HCT116 (cell line): Measurements from ENCODE around the gene DPP10. TPM values are rescaled to one million over a fixed set of nuclear protein-coding genes. Genes with fewer than 3 reads are reported as not detected.

Source experiments
- ATAC-seq: fragments of 200-7000 bp; cut with Tn5 transposase; 2 replicates; pipeline ENCODE4 v1.9.1; 2020; ENCODE audit warnings: mild to moderate bottlenecking, moderate library complexity
- BruUV-seq: library from RNA; stranded (reverse); fragments of 400-500 nt; replicated peaks from 2 replicates; lab custom pipeline; 2021; lab: Mats Ljungman, UMichigan
- CTCF ChIA-PET: fragments of 300-600 bp; sonication (Branson Sonifier 250); formaldehyde crosslinking; loops from one replicate; lab custom pipeline; 2021; ENCODE audit warnings: antibody characterized with exemption; lab: Charles Lee
- POLR2A ChIA-PET: fragments of 300-600, 350-600 bp; sonication (Branson Sonifier 250); formaldehyde crosslinking; loops from one replicate; lab custom pipeline; 2021; ENCODE audit warnings: antibody characterized with exemption; lab: Charles Lee
- RAD21 ChIA-PET, 2 experiments: fragments of 300-600 bp; sonication (Branson Sonifier 250); formaldehyde crosslinking; loops; one replicate each; lab custom pipeline; 2023; ENCODE audit warnings: low total read pairs in 2 of 2; ENCODE audit not compliant: uncharacterized antibody in 2 of 2, unreplicated experiment in 2 of 2, low non-redundant PET in 1 of 2; lab: Charles Lee
- DNase-seq: peaks from one replicate; pipeline ENCODE4 v3.0.0-alpha.2; 2010; ENCODE audit warnings: low read depth, low spot score
- H2AFZ ChIP-seq: fragments of 200-600 bp; shearing (Covaris generic), sonication (generic); 2 replicates; pipeline ENCODE4 v1.6.1; 2017; ENCODE audit warnings: low read depth, mixed run types, mixed read lengths, antibody characterized with exemption, low read length; ENCODE audit not compliant: poor library complexity, severe bottlenecking
- H3K27ac ChIP-seq: 2 replicates; pipeline ENCODE4 v1.5.1; 2012; ENCODE audit warnings: low read depth, low read length
- H3K27me3 ChIP-seq: fragments of 200-600 bp; sonication (generic); 2 replicates; pipeline ENCODE4 v1.6.1; 2016; ENCODE audit warnings: mixed run types, low read length, mixed read lengths; ENCODE audit not compliant: insufficient read depth
- H3K36me3 ChIP-seq, 2 experiments: fragments of 200-500 bp in 1 of 2; fragments of 200-600 bp in 1 of 2; sonication (Bioruptor generic) in 1 of 2; sonication (generic) in 1 of 2; 2 replicates each; pipeline versions ENCODE4 v1.5.1 to v1.6.1; 2014 to 2016; ENCODE audit warnings: low read length in 2 of 2, inconsistent platforms in 1 of 2, mixed read lengths in 1 of 2, mixed run types in 1 of 2; ENCODE audit not compliant: insufficient read depth in 2 of 2, control insufficient read depth in 1 of 2
- H3K4me1 ChIP-seq, 2 experiments: fragments of 200-600 bp in 1 of 2; sonication (generic) in 1 of 2; 2 replicates each; pipeline versions ENCODE4 v1.5.1 to v1.6.1; 2012 to 2017; ENCODE audit warnings: low read length in 2 of 2, inconsistent platforms in 1 of 2, mild to moderate bottlenecking in 1 of 2, mixed read lengths in 1 of 2, mixed run types in 1 of 2, moderate library complexity in 1 of 2; ENCODE audit not compliant: insufficient read depth in 2 of 2, control insufficient read depth in 1 of 2
- H3K4me2 ChIP-seq: fragments of 200-600 bp; sonication (generic); 2 replicates; pipeline ENCODE4 v1.6.1; 2017; ENCODE audit warnings: mixed run types, low read length, mixed read lengths
- H3K4me3 ChIP-seq, 2 experiments: fragments of 200-600 bp in 1 of 2; sonication (generic) in 1 of 2; replicated peaks in 1 of 2; 2 replicates each; pipeline ENCODE4 v1.5.1; 2011 to 2016; ENCODE audit warnings: low read length in 2 of 2, control low read depth in 1 of 2, low read depth in 1 of 2, mild to moderate bottlenecking in 1 of 2, mixed read lengths in 1 of 2, mixed run types in 1 of 2
- H3K79me2 ChIP-seq: fragments of 200-600 bp; sonication (generic); 2 replicates; pipeline ENCODE4 v1.6.1; 2017; ENCODE audit warnings: mild to moderate bottlenecking, mixed run types, low read length, moderate library complexity, mixed read lengths; ENCODE audit not compliant: insufficient read depth
- H3K9ac ChIP-seq: fragments of 200-600 bp; sonication (generic); 2 replicates; pipeline ENCODE4 v1.6.1; 2016; ENCODE audit warnings: low read length, mixed read lengths
- H3K9me2 ChIP-seq: fragments of 200-600 bp; sonication (generic), shearing (Covaris generic); 2 replicates; pipeline ENCODE4 v1.6.1; 2017; ENCODE audit warnings: mixed run types, mild to moderate bottlenecking, moderate library complexity; ENCODE audit not compliant: insufficient read depth
- H3K9me3 ChIP-seq, 2 experiments: fragments of 200-500 bp in 1 of 2; fragments of 200-600 bp in 1 of 2; sonication (Bioruptor generic) in 1 of 2; sonication (generic) in 1 of 2; 2 replicates each; pipeline ENCODE4 v1.6.1; 2014 to 2017; ENCODE audit warnings: low read length in 2 of 2, mixed read lengths in 2 of 2, inconsistent platforms in 1 of 2, low read depth in 1 of 2, mild to moderate bottlenecking in 1 of 2, mixed run types in 1 of 2, moderate library complexity in 1 of 2; ENCODE audit not compliant: control insufficient read depth in 1 of 2, insufficient read depth in 1 of 2
- H4K20me1 ChIP-seq: fragments of 200-600 bp; sonication (generic), shearing (Covaris generic); 2 replicates; pipeline ENCODE4 v1.6.1; 2017; ENCODE audit warnings: mixed run types, mild to moderate bottlenecking, moderate library complexity; ENCODE audit not compliant: insufficient read depth
- ATF3 ChIP-seq: IDR thresholded peaks from 2 replicates; pipeline ENCODE4 v1.6.1; 2012
- CEBPB ChIP-seq: IDR thresholded peaks from 2 replicates; pipeline ENCODE4 v1.6.1; 2012; ENCODE audit warnings: low read depth
- CTCF ChIP-seq, 3 experiments: fragments of 200-600 bp in 1 of 3; sonication (generic) in 1 of 3; IDR thresholded peaks in 2 of 3; conservative IDR thresholded peaks in 1 of 3; 2 replicates each; pipeline ENCODE4 v1.5.1; 2012 to 2017; ENCODE audit warnings: low read depth in 2 of 3, low read length in 2 of 3, antibody characterized with exemption in 1 of 3, borderline replicate concordance in 1 of 3, control low read depth in 1 of 3, mild to moderate bottlenecking in 1 of 3, mixed read lengths in 1 of 3, mixed run types in 1 of 3, moderate library complexity in 1 of 3; ENCODE audit not compliant: insufficient read depth in 1 of 3
- EGR1 ChIP-seq: IDR thresholded peaks from 2 replicates; pipeline ENCODE4 v1.6.1; 2012; ENCODE audit warnings: low read depth
- ELF1 ChIP-seq: IDR thresholded peaks from 2 replicates; pipeline ENCODE4 v1.6.1; 2012; ENCODE audit warnings: low read depth, borderline replicate concordance
- EZH2 ChIP-seq: fragments of 200-600 bp; sonication (generic); IDR thresholded peaks from 2 replicates; pipeline ENCODE4 v1.6.1; 2017; ENCODE audit warnings: antibody characterized with exemption, mixed run types
- EZH2phosphoT487 ChIP-seq: fragments of 200-600 bp; IDR thresholded peaks from 2 replicates; pipeline ENCODE4 v1.6.1; 2018; ENCODE audit warnings: antibody characterized with exemption, borderline replicate concordance
- FOSL1 ChIP-seq: IDR thresholded peaks from 2 replicates; pipeline ENCODE4 v1.6.1; 2012; ENCODE audit warnings: low read depth
- JUND ChIP-seq: IDR thresholded peaks from 2 replicates; pipeline ENCODE4 v1.6.1; 2012
- MAX ChIP-seq: IDR thresholded peaks from 2 replicates; pipeline ENCODE4 v1.6.1; 2012
- RAD21 ChIP-seq: IDR thresholded peaks from 2 replicates; pipeline ENCODE4 v1.6.1; 2012; ENCODE audit warnings: low read depth, mild to moderate bottlenecking
- SIN3A ChIP-seq: IDR thresholded peaks from 2 replicates; pipeline ENCODE4 v1.6.1; 2012; ENCODE audit warnings: low read depth
- SRF ChIP-seq: IDR thresholded peaks from 2 replicates; pipeline ENCODE4 v1.6.1; 2012; ENCODE audit warnings: low read depth
- YY1 ChIP-seq: IDR thresholded peaks from 2 replicates; pipeline ENCODE4 v1.6.1; 2011; ENCODE audit warnings: low read length, low read depth, moderate library complexity, mild to moderate bottlenecking; ENCODE audit not compliant: insufficient replicate concordance; ENCODE audit errors: extremely low read depth
- ZNF274 ChIP-seq: fragments of 200-500 bp; sonication (Bioruptor generic); IDR thresholded peaks from 2 replicates; pipeline ENCODE4 v1.6.1; 2014; ENCODE audit warnings: mild to moderate bottlenecking, low read depth, low read length, inconsistent platforms
- intact Hi-C: fragments of 100-400 bp; cut with micrococcal nuclease; formaldehyde crosslinking; loops from 2 replicates; pipeline ENCODE4 v1.10.0; 2022
- total RNA-seq: library from RNA; stranded (reverse); gene quantifications from one replicate; pipeline ENCODE4 v1.2.1, GENCODE V29; 2021; ENCODE audit not compliant: unreplicated experiment

Gene DPP10
- total RNA-seq, 1 experiment from 2014 or later: not detected

- H3K4me1 ChIP-seq: no peaks in the 10 kb centered on the region
- H3K79me2 ChIP-seq: no peaks in the 10 kb centered on the region
- no TSS peak for BruUV-seq
- no peak overlapping the region for H2AFZ ChIP-seq
- H3K9me3 ChIP-seq: peaks cover 0 to 30% of the 10 kb centered on the region in 2 experiments; a peak in 2 of 4 replicates
- TF ChIP-seq SIN3A (no peak), JUND (no peak), ZNF274 (no peak), SRF (no peak), CEBPB (no peak), RAD21 (no peak), EZH2phosphoT487 (no peak), EZH2 (no peak), EGR1 (no peak), ATF3 (no peak), YY1 (no peak), ELF1 (no peak)
- DNase-seq: no peak
- no peak overlapping the region for H3K27ac ChIP-seq
- CTCF ChIA-PET: no interaction called here
- no peaks in the 10 kb centered on the region for H3K36me3 ChIP-seq
- RAD21 ChIA-PET: no interaction called here
- no peaks in the 10 kb centered on the region for H3K9me2 ChIP-seq
- no peaks in the 10 kb centered on the region for H4K20me1 ChIP-seq
- no peak for ATAC-seq
- POLR2A ChIA-PET: no interaction called here
- H3K4me3 ChIP-seq: no peak overlapping the region
- H3K9ac ChIP-seq: no peak overlapping the region
- H3K27me3 ChIP-seq: no peaks in the 10 kb centered on the region
- intact Hi-C loops: no loop called here
- no peak overlapping the region for H3K4me2 ChIP-seq
These were observed 138.2 kb downstream of the DPP10 start for GRCh38 chr2:114580691-114581090.

- no peak for DNase-seq
- ChIA-PET RAD21 (no interaction called here), POLR2A (no interaction called here)
- no TSS peak for BruUV-seq
- Histone ChIP-seq H3K4me2 (no peak overlapping the region), H3K4me3 (no peak overlapping the region), H3K36me3 (no peaks in the 10 kb centered on the region), H3K27ac (no peak overlapping the region), H3K4me1 (no peaks in the 10 kb centered on the region), H3K9me3 (peaks cover 0 to 17% of the 10 kb centered on the region in 2 experiments; a peak in 2 of 4 replicates), H3K79me2 (no peaks in the 10 kb centered on the region)
- ATAC-seq: no peak
- intact Hi-C loops: no loop called here
- TF ChIP-seq ATF3 (no peak), ELF1 (no peak), CTCF (IDR thresholded peaks at IDR 0.05 in 2 of 3, conservative IDR thresholded peaks at IDR 0.05 in 1 of 3; ENCODE audit: borderline replicate concordance in 1 of 3, insufficient read depth in 1 of 3, low read depth in 2 of 3, low read length in 2 of 3) (no peak), FOSL1 (no peak), MAX (no peak), YY1 (no peak)
- TF ChIP-seq, all 23 proteins: peak for 0
- CTCF ChIA-PET: no interaction called here
- Histone ChIP-seq H4K20me1 (no peaks in the 10 kb centered on the region), H3K27me3 (no peaks in the 10 kb centered on the region), H3K9ac (no peak overlapping the region), H3K9me2 (no peaks in the 10 kb centered on the region), H2AFZ (no peak overlapping the region)
These were observed 155.9 kb downstream of the DPP10 start for GRCh38 chr2:114598329-114598728.
